Stimulated activated CD4-positive, alpha-beta T cell treated with anti-CD3 and anti-CD28 coated beads, Interleukin-15, amount 100 ng/mL, for 24 hours (primary cell): ENCODE measurements around the gene VPS4A.

Experiments used
- DNase-seq: peaks from one replicate; pipeline ENCODE4 v3.0.0-alpha.2; 2020

The VPS4A gene

GRCh38 chr16:69368866-69369265 is 57.7 kb downstream of the VPS4A start:
- no peak for DNase-seq

GRCh38 chr16:69371564-69371963 is 60.4 kb downstream of the VPS4A start:
- DNase-seq, result no peak

GRCh38 chr16:69373019-69373418 is 61.9 kb downstream of the VPS4A start:
- no peak for DNase-seq
